Fibroblast of skin of right biceps (primary cell): Measurements from ENCODE around the gene ZNF212.
A peak's percentile ranks its signal among the peaks of the same experiment; 100 is the strongest.
"Not testable (repeated sequence)": the region's sequence is repeated elsewhere in the genome, so short reads cannot be mapped to it uniquely, and the experiment has no call there.

ENCODE experiments used
- DNase-seq: peaks from one replicate; pipeline ENCODE4 v3.0.0-alpha.2; 2013

The ZNF212 gene

GRCh38 chr7:149220534-149220933 is 18.9 kb upstream of the ZNF212 start:
- DNase-seq: peak; percentile 75

- DNase-seq: no peak
These were observed 16.3 kb upstream of the ZNF212 start for GRCh38 chr7:149223176-149223575.

GRCh38 chr7:149223761-149224160 is 15.7 kb upstream of the ZNF212 start:
- no peak for DNase-seq

- DNase-seq: no peak
These were observed 15.1 kb upstream of the ZNF212 start for GRCh38 chr7:149224352-149224751.

- no peak for DNase-seq
These were observed 14.3 kb upstream of the ZNF212 start for GRCh38 chr7:149225106-149225505.

GRCh38 chr7:149225656-149226055 is 13.8 kb upstream of the ZNF212 start:
- DNase-seq: no peak

GRCh38 chr7:149226366-149226765 is 13.1 kb upstream of the ZNF212 start:
- DNase-seq: not testable (repeated sequence)

GRCh38 chr7:149226840-149227494 is 12.5 kb upstream of the ZNF212 start:
- DNase-seq: no peak

GRCh38 chr7:149228831-149229471 is 10.5 kb upstream of the ZNF212 start:
- DNase-seq: no peak

GRCh38 chr7:149229526-149229925 is 9.9 kb upstream of the ZNF212 start:
- no peak for DNase-seq

- DNase-seq: no peak
These were observed 7.1 kb upstream of the ZNF212 start for GRCh38 chr7:149232362-149232761.

- DNase-seq: peak; percentile 94
These were observed 5.7 kb upstream of the ZNF212 start for GRCh38 chr7:149233655-149234204.

GRCh38 chr7:149237502-149237901 is 1.9 kb upstream of the ZNF212 start:
- no peak for DNase-seq

- DNase-seq: no peak
These were observed 1.4 kb upstream of the ZNF212 start for GRCh38 chr7:149238051-149238450.

- no peak for DNase-seq
These were observed 1.2 kb downstream of the ZNF212 start for GRCh38 chr7:149240637-149241036.

- no peak for DNase-seq
These were observed 2.2 kb downstream of the ZNF212 start for GRCh38 chr7:149241696-149242095.

GRCh38 chr7:149245244-149245643 is 5.8 kb downstream of the ZNF212 start:
- peak; percentile 40 for DNase-seq

- no peak for DNase-seq
These were observed 6.3 kb downstream of the ZNF212 start for GRCh38 chr7:149245744-149246143.

GRCh38 chr7:149248777-149249176 is 9.3 kb downstream of the ZNF212 start:
- DNase-seq: no peak

- DNase-seq: not testable (repeated sequence)
These were observed 10.7 kb downstream of the ZNF212 start for GRCh38 chr7:149250151-149250550.

- DNase-seq: not testable (repeated sequence)
These were observed 12.1 kb downstream of the ZNF212 start for GRCh38 chr7:149251518-149251917.

- no peak for DNase-seq
These were observed 12.9 kb downstream of the ZNF212 start for GRCh38 chr7:149252378-149252777.

GRCh38 chr7:149253665-149254064 is 14.2 kb downstream of the ZNF212 start:
- no peak for DNase-seq

- DNase-seq: no peak
These were observed 14.9 kb downstream of the ZNF212 start for GRCh38 chr7:149254181-149254858.
